Left colon (tissue), 2 donors: ENCODE results near the gene MGAT5. TPM values are rescaled to one million over a fixed set of nuclear protein-coding genes. Genes with fewer than 3 reads are reported as not detected.

Experiments used
- ATAC-seq: fragments of 200-7000 bp; cut with Tn5 transposase; one replicate; pipeline ENCODE4 v1.9.1; 2020; ENCODE audit warnings: mild to moderate bottlenecking, moderate library complexity
- DNase-seq, 2 donors: peaks; one replicate each; pipeline ENCODE4 v3.0.0-alpha.2; 2020
- intact Hi-C, 2 donors: fragments of 100-400 bp; cut with DNase I in 1 of 2; cut with micrococcal nuclease in 1 of 2; formaldehyde crosslinking; loops; one replicate each; pipeline versions ENCODE4 v1.11.2 to v1.14.0; 2022; cut with DNase I, micrococcal nuclease
- long read RNA-seq: library from polyadenylated mRNA; unstranded; transcript quantifications from one replicate; pipeline ENCODE4 v2.0.0, GENCODE V29; 2021
- total RNA-seq, 2 donors: library from RNA; stranded (reverse); fragmentation: NEBNext Ultra II Directional; extraction: Animal tissue kit (Norgen Biotek cat#: 25700); gene quantifications; one replicate each; pipeline ENCODE4 v1.2.1, GENCODE V29; 2021
- donor health status: DM: no; HTN: no; CAD: no.
- donor health status: DM: yes; HTN: yes; CAD: no.

Gene MGAT5
- 10 to 100 TPM; 62.1 to 93.6 TPM for total RNA-seq
- long read RNA-seq, partial matches to known transcripts = 0 of 30 reads
- long read RNA-seq, other reads (novel, unspliced or antisense) = 30 of 30 reads

DNA sequence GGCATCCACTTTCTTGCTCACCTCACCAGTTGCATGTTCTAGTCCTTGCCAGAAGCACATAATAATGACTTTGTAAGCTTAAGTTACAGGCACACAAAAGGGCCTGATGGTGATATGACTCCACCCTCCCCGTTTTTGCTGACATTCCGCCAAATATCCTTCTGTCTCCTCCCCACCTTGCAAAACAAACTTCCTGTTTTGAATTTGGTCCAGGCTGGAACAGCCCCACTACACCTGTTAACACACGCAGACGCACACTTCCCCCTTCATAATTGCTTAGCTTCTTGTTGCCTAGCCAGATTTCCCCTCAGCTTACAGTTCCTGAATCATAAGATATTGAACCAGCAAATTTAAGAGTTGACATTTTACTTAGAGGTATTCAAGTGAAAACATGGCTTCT, at the start of gene MGAT5:
TSS of gene MGAT5 (plus strand) at position 269 of the 400 bp plus-strand sequence. CDS start 332 bp downstream, outside the sequence.
- peak; percentile 90 for ATAC-seq
- peak; percentile 56 to 65 for DNase-seq
- intact Hi-C loops = no loop called here

DNA sequence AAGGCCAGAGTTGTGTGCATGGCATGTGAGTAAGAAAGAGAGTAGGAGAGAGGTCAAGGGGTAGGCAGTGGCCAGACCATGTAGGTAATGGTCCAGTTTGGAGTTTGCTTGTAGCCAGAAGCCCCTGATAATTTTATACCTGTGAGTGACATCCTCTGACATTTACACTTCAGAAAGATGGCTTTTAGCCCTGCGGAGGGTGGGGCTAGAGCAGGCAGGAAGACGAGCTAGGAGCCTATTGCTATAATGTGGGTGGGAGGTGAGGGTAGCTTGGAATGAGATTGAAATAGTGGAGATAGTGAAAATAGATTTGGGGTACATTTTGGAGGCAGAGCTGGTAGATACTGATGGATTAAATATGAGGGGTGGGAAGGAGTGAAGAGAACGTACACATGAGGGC, 48.8 kb upstream of the MGAT5 start:
- no peak for DNase-seq
- ATAC-seq = no peak
- intact Hi-C loops = loop anchor here in 1 of 2 donors (5.0 kb wide), 1 partner anchor 88 kb away; no protein-coding TSS in a partner anchor

GRCh38 chr2:134206031-134206430, 47.8 kb upstream of the MGAT5 start:
- ATAC-seq (no peak), DNase-seq (no peak)
- intact Hi-C loops = loop anchor here in 1 of 2 donors (5.0 kb wide), 1 partner anchor 89 kb away; no protein-coding TSS in a partner anchor

DNA sequence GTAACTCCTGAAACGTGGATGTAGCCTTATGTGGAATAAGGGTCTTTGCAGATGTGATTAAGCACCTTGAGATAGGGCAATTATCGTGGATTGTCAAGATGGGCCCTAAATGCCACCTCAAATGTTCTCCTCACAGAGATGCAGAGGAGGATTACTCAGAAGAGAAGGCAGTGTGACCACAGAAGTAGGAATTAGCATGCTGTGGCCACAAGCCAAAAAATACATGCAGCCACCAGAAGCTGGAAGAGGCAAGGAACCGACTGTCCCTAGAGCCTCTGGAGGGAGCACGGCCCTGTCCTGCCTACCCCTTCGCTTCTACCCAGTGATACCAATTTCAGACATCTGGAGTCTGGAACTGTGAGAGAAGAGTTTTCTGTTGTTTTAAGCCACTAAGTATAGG, 47.3 kb upstream of the MGAT5 start:
- DNase-seq (no peak), ATAC-seq (no peak)
- intact Hi-C loops = loop anchor here in 1 of 2 donors (5.0 kb wide), 1 partner anchor 89 kb away; no protein-coding TSS in a partner anchor

- intact Hi-C loops = loop anchor here in 1 of 2 donors (5.0 kb wide), 1 partner anchor 90 kb away; no protein-coding TSS in a partner anchor
- peak; percentile 98 for ATAC-seq
- DNase-seq = peak; percentile 57 to 82
These were observed 46.2 kb upstream of the MGAT5 start for GRCh38 chr2:134207589-134208209.

- intact Hi-C loops = loop anchor here in 1 of 2 donors (5.0 kb wide), 1 partner anchor 92 kb away; no protein-coding TSS in a partner anchor
- no peak for DNase-seq
These were observed 45.0 kb upstream of the MGAT5 start for GRCh38 chr2:134208825-134209224.

GRCh38 chr2:134212746-134213145, 41.1 kb upstream of the MGAT5 start:
- ATAC-seq (no peak), DNase-seq (no peak)
- intact Hi-C loops = no loop called here

More at GRCh38 chr2:134208825-134209224, 45.0 kb upstream of the MGAT5 start:
- no peak for ATAC-seq

DNA sequence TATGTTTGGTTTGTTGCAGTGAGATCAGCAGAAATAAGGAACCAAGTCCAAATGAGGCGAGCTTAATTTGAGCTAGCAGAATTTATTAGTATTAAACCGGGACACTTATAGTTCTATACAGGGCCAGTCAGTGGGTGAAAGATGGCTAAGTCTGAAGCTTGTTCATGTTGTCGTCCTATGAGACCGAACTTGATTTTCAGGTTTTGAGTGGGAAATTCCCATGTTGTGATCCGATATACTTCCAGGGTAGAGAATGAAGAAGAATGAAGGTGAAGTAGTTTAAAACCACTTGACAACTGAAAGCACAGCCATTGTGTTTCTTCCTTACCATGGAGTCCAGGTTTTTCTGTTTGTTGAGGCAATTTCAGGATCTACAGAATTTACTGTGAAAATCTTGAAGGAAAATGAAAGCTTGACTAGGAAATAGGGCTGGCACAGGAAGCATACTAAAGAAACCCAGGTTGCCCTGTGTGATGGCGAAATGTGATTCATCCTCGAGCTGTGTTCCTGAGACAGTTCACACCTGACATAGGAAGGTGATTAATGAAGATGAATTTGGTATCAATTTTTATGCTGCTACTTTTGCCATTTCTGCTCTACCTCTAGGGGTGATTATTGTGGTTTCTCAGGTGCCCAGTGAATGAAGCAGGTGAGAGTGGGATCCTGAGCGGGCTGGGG, 37.6 kb upstream of the MGAT5 start:
- intact Hi-C loops = no loop called here
- ATAC-seq = peak; percentile 27
- DNase-seq = no peak

GRCh38 chr2:134217351-134217750, 36.5 kb upstream of the MGAT5 start:
- intact Hi-C loops = no loop called here
- no peak for ATAC-seq
- DNase-seq = no peak

DNA sequence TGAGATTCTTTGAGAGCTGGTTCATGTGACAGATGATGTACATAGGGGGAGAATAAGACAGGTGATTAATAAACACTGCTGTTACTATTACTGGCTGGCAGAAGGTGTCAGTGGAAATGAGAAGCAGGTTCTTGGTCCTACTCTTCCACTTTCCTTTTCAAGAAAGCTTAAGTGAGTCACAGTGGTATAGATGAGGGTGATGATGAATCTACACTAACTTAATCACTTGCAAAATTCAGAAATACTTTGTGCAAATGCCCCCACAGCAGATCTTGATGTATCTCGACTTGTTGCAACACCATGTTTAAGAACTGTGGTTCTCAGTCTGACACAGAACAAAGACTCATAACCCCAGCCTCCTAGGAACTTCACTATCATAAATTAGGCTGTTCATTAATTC, 35.9 kb upstream of the MGAT5 start:
- DNase-seq (no peak), ATAC-seq (no peak)
- intact Hi-C loops = no loop called here

GRCh38 chr2:134218414-134218813, 35.5 kb upstream of the MGAT5 start:
- intact Hi-C loops = no loop called here
- no peak for DNase-seq
- peak; percentile 48 for ATAC-seq

DNA sequence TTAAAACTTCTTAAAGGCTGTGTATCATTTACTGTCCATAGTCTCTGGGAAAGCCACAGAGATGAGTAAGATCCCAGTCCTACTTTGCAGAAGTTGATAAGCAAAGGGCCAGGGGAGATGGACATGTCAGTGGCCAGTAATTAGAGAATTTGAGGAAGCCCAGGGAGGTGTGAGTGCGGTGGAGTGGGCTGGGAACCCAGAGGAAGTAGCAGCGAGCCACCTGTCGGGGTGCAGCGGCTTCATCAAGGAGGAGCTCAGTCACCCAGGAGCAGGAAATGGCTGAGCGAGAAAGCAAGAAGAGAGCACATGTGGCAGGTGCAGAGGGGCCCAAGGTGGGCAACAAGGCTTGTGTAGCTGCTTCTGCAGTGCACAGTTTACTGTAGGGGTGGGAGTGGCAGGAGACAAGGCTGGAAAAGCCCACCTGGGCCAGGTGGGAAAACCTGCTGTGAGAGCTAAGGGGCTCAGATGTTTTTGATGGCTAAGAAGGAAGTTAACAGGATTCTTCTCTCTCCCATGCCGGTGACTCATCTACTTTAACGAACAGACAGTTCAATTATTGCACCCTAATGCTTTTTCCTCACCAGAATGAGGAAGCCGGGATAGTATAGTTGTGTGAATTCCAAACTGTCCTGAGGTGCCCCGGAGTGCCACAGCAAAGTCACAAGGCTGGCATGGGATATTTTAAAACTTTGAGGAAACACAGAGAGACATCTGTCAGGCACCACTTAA, 34.8 kb upstream of the MGAT5 start:
- peak; percentile 62 for ATAC-seq
- intact Hi-C loops = no loop called here
- peak; percentile 30 to 48 for DNase-seq

DNA sequence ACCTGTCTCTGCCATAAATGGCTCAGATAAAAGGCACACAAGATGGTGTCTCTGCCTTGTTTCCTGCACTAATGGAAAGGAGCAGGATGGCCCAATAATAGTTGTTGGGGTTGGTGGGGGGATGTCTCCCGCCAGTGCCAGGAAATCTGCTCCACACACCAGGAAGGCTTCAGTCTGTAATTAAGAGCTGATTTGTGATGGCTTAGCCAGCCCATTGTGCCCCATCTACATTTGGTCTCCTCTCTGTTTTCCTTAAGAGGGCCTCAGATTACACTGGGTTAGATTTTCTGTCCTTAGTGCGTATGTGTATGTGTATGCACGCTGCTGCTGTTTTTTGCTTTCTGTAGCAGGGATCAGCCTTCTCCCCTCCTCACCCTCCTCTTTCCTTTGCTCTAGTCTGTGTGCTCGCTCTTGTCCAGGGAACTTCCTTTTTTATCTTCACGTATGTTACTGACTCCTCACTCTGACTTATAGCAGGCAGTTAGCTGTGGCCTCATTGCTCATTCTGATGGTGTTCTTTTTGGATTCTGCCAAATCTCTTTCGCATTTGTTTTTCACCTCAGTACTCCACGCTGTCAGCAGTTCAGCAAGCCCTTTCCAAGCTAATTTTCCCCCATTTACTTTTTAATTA, 33.4 kb upstream of the MGAT5 start:
- ATAC-seq = no peak
- no peak for DNase-seq
- intact Hi-C loops = no loop called here

DNA sequence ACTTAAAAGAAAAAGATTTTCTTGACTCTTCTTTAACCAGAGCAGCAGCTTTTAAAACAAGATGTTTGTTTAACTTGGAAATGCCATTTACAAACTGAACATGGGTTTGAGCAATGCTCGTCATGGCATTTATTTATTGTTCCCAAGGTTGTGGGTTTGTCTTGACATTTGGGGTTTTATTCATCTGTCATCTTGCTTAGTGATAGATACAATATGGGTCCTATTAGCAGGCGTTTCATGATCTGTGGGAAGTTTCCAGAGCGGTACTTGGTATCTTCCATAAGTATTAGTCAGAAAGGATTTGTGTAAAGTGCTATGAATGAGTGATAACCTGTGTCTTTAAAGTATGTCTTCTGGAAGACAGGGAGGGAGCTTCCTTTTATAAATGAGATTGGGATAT, 29.9 kb upstream of the MGAT5 start:
- intact Hi-C loops = no loop called here
- ATAC-seq = no peak
- no peak for DNase-seq

DNA sequence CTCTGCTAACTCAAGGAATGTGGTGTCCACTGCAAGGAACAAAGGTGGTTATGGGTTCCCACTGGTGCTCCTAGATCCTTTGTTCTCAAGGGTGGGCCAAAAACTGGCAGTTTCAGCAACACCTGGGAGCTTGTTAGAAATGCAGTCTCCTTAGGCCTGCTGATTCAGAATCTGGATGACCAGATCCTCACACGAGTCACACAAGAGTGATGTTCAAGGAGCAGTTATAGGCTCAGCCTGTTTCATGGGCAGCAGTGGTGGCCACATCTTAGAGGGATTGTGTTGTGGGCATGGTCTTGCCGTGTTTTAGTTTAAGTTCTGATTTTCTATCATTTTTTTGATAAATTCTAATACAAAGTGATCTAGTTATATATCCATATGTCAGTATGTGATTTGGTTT, 28.7 kb upstream of the MGAT5 start:
- intact Hi-C loops = no loop called here
- ATAC-seq = no peak
- no peak for DNase-seq

DNA sequence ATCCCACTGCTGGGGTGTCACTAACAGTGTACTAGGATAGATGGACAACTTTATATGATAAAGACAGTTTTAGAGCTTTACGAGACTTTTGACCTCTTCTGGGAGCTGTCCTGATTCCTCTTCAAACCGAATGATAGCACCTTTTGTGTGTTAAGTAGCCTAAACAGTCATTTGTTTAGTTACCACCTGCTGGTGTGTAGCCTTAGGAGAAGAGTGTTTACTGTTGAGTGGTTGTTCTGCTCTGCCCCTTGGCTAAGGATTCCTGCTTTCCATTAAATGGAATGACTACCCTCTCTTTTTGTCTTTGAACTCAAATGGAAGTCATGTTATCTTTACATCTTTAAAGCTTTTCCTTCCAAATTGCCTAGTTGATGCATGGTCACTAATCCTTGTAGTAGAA, 28.0 kb upstream of the MGAT5 start:
- intact Hi-C loops = no loop called here
- DNase-seq (no peak), ATAC-seq (no peak)

DNA sequence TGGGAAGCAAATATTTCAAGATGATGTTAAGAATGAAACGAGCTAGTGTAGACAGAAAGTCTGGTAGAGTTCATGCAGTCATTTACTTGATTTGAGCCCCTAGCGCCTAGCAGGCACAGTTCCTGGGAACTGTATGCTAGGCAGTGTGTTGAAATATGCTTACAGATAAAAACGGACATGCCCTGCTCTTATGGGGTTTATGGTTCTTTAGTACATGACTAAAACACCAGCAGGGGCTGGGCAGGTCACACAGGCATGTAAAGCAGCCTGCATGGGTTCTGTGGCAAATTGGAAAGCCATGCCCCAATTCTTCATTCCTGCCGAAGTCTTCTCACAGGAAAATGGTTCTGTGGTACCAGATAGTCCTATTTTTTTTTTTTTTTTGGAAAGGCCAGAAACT, 27.3 kb upstream of the MGAT5 start:
- intact Hi-C loops = no loop called here
- DNase-seq (no peak), ATAC-seq (no peak)

- intact Hi-C loops = no loop called here
- no peak for DNase-seq
- no peak for ATAC-seq
These were observed 26.2 kb upstream of the MGAT5 start for GRCh38 chr2:134227666-134228065.

GRCh38 chr2:134228493-134228903, 25.4 kb upstream of the MGAT5 start:
- ATAC-seq (peak; percentile 45), DNase-seq (no peak)
- intact Hi-C loops = no loop called here
